GM19395 (cell line): ENCODE measurements around the gene PLCXD3.
A peak's percentile ranks its signal among the peaks of the same experiment; 100 is the strongest.
"Not testable (repeated sequence)": the region's sequence is repeated elsewhere in the genome, so short reads cannot be mapped to it uniquely, and the experiment has no call there.

Source experiments
- ATAC-seq: cut with Tn5 transposase; IDR thresholded peaks from one replicate; pipeline ENCODE4 v1.9.1; 2021; ENCODE audit warnings: mild to moderate bottlenecking, moderate library complexity; ENCODE audit not compliant: unreplicated experiment

PLCXD3 gene

DNA sequence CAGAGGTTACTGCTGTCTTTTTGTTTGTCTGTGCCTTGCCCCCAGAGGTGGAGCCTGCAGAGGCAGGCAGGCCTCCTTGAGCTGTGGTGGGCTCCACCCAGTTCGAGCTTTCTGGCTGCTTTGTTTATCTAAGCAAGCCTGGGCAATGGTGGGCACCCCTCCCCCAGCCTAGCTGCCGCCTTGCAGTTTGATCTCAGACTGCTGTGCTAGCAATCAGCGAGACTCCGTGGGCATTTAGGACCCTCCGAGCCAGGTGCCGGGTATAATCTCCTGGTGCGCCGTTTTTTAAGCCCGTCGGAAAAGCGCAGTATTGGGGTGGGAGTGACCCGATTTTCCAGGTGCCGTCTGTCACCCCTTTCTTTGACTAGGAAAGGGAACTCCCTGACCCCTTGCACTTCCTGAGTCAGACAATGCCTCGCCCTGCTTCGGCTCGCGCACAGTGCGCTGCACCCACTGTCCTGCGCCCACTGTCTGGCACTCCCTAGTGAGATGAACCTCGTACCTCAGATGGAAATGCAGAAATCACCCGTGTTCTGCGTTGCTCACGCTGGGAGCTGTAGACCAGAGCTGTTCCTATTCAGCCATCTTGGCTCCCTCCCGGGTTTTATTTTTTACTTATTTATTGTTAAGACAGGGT, 16.8 kb downstream of the PLCXD3 start:
- not testable (repeated sequence) for ATAC-seq

DNA sequence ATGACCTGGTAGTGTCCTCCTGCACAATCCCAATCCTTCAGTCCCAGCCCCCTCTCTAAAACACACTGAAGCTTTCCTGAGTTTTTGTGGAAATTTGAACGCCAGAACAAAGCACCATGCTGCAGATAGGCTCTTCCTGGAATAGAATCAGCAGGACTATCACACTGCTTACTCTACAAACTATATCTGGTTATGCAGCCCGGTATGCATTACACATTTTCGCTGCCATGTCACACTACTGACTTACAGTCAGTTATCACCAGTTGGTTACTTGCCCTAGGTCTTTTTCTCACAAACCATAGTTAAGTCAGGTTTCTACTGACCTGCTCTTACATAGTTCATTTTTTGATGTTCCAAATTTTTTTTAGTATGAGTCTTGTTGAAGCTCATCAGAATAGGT, 24.9 kb downstream of the PLCXD3 start:
- ATAC-seq: no peak

DNA sequence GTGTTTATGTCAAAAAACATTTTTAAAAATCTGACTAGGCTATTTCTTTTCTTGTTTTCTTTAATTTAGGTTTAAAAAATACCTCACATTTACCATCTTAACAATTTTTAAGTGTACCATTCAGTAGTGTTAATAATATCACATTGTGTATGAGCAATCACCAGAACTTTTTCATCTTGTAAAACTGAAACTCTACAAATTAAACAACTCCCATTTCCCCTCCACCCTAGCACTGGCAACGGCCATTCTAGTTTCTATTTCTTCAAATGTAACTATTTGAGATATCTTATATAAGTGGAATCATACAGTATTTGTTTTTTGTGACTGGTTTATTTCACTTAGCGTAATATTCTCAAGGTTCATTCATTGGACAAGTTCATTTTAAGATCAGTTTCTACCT, 27.7 kb downstream of the PLCXD3 start:
- ATAC-seq: peak; percentile 62

DNA sequence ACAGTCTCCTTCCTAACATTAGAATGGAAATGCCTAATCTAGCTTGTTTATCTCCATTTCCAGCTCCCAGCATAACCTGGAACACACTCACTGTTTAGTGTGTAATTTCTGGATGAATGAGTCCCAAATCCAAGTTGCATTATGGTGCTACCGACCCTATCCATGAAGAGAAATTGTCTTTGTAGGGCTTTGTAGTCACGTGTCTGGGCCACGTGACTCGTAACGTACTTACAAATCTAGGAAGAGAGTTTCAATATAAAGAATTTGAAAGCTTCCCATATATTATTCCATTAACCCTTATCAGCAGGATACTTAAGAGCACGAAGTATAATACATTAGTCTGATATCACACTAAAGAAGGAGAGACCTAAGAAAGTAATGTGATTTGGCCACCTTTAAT, 28.2 kb downstream of the PLCXD3 start:
- ATAC-seq: no peak

DNA sequence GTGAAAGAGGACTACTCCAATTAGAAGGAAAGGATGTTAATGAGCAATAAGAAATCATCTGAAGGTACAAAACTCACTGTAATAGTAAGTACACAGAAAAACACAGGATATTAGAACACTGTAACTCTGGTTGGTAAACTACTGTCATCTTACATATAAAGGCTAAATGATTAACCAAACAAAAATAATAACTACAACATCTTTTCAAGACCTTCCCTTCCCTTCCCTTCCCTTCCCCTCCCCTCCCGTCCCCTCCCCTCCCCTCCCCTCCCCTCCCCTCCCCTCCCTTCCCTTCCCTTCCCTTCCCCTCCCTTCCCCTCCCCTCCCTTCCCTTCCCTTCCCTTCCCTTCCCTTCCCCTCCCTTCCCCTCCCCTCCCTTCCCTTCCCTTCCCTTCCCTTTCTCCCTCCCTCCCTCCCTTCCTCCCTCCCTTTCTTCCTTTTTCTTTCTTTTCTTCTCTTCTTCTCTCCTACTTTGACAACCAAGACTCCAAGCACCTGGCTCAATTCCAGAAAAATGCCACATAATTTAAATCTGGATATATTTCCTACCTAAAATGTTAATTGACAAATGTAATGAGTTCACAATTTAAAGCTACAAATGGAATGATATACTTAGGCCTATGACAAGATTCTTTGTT, 38.7 kb downstream of the PLCXD3 start:
- ATAC-seq: not testable (repeated sequence)

DNA sequence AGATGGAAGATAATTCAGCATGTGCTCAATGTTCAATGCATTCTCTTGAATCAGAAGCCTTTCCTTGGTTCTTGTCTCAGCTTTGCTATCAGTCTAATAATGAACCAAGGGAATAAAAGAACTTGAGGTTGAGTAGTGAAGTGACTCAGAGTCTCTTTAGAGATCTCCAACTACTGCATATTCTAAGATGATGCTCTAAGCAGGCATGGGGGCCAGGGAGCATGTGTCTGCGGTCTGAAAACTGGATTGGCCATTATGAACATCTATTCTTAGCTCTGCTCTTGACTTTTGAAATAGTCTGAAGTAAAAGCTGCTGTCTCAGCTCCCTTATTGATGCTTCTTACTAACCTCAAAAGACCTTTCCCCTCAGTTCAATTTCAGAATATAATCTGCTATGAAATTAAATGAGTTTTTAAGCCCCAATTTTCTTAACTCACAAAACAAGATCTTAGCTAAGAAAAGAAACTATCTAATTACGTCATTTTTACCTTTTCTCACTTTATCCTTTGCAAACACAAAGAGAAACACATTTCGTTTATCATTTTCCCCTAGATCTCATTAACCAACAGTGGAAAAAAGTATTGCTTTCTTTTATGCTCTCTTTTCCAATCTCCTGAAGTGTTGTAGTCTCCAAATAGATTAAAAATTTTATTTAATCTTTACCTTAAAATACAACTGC, 44.8 kb downstream of the PLCXD3 start:
- no peak for ATAC-seq

DNA sequence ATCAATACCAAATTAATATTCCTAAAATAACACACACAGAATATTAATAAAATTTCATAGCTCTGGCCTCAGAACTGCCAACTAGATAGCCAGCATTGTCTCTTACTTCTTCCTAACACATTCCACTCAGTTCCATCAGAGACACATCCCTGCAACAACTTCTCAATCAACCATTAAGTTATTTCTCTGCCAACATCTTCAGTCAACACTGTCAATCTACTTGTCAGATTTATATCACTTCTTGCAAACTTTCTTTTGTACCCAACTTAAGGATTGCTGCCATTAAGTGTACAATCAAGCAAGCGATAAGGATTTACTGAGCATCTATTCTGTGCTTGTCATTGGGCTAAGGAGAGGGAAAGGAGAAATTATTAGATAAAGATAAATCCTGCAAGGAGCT, 50.8 kb downstream of the PLCXD3 start:
- ATAC-seq: no peak

DNA sequence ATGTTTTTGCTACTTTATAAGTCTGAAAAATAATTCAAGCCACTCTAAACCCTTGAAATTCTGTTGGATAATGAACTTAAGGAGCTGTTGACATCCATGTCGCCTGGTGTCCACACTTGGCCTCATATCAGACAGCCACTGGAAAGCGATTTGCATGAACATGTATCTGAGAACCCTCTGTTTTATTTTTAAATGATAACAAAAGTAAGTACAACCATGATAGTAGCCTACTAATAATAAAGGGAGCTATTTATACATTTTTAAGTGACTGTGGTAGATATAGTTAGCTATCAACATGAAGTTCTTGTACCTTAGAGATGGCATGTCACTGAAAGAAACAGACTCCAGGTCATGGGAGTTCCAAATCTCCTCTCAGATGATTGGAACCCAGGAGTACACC, 53.3 kb downstream of the PLCXD3 start:
- ATAC-seq: no peak

DNA sequence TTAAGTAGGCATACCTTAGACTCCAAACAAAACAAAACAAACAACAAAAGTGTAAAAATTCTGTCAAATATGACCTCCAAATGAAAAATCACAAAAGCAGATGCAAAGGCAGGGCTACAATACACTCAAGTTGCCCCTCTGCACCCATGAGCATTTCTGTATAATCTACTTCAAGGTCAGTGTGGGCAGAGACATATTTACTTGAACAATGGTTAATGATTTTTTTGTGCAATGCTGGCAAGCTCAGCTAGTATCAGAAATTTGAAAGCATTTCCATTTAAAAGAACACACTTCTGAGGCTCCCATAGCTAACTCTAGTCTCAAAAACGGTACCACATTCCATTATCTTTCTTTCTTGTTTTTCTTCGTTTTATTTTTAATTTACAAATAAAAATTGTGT, 57.9 kb downstream of the PLCXD3 start:
- ATAC-seq: no peak

DNA sequence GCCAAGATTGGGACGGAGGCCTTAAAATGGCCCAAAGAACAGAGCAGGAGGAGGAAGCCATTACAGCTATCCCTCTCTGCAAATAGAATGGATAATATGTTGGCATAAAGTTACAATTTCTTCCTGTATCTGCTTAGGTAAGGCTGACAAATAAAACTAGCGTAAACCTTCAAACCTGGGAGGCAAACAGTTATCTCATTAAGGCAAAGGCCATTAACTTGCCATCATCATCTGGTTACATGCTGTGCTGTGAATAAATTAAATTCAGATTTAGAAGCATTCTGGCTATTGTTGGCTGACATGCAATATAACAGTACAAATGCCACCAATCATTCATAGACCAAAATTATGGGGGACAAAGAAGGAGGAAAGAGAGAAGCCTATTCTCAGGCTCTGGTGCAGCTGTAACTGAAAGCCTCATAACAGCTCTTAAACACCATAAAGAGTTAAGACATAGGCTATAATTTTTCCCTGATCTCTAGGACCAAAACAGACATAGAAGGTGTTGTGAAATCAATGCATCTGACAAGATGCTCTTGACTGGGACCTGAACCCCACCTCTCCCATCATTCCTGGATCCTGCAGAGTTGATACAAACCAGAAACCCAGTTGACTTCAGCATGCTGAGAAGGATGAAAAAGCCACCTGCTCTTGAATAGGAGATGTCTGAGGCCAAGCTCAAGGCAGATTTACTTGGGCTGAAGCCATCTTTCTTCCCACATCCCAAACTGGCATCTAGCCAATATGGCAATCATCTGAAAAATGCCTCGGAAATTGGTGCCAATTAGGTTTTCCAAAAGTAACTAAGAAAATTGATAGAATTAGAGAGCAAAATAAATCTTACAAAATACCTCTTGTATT, 62.5 kb downstream of the PLCXD3 start:
- no peak for ATAC-seq

DNA sequence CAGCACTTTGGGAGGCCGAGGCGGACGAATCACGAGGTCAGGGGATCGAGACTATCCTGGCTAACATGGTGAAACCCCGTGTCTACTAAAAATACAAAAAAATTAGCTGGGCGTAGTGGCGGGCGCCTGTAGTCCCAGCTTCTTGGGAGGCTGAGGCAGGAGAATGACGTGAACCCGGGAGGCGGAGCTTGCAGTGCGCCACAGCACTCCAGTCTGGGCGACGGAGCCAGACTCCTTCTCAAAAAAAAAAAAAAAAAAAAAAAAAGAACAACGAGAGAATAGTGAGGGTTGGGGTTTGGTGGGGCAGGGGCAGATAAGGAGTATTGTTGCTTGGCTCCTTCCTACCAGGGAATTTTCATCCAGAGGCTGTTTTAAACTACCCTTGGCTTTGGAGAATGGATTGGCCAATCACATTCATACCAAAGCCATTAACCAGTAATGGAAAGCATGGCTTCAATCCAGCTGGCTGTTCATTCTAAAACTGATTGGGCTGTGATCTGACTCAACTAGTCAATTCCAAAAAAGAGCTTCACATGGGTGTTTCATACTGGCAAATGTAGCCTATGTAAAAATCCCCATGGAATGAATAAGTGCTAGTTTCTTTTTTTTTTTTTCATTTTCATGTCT, 64.4 kb downstream of the PLCXD3 start:
- ATAC-seq: no peak

DNA sequence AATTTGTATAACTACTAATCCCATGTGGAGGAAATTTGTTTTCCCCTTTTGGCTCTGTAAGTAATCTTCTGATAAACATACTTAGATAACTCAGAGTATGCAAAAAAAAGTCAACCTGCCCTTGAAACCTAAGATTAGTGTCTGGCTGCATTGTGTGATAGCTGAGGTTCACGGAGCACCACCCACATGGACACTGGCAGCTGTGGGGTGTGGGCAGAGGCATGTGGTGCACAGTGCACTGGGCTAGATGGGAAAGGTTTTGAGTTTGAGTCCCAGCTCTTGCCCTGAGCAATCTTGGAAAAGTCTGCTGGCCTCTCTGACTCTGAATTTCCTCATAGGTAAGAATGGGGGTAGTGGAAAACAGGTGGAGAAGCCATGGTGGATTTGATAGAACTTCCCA, 75.1 kb downstream of the PLCXD3 start:
- ATAC-seq: no peak

DNA sequence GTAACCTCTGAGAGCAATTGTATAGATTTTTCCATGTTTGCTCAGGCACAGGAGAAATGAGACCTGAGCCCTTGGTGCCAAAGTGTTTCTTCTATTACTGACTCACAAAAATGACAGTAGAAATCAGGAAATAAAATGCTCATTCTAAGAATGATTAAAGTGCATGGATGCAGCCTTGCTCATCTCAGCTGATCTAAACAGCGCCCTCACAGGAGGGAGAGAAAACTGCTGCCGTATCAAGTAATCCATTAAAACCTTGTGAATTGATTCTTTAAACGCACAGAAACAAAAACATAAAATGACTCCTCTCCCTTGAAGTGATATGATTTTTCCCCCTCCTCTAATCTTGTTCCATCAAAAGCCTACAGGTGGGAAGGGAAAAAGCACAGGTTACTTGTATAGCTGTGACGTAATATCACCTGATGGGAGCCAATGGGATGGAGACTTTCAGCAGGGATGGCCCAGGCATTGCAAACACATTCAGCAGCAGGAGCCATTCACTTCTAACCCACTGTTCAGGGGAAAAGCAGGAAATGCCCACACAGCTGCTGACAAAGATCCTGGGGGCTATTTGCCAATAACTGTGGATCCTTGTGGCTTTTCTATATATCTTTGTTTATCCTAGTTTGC, 76.7 kb downstream of the PLCXD3 start:
- ATAC-seq: no peak

DNA sequence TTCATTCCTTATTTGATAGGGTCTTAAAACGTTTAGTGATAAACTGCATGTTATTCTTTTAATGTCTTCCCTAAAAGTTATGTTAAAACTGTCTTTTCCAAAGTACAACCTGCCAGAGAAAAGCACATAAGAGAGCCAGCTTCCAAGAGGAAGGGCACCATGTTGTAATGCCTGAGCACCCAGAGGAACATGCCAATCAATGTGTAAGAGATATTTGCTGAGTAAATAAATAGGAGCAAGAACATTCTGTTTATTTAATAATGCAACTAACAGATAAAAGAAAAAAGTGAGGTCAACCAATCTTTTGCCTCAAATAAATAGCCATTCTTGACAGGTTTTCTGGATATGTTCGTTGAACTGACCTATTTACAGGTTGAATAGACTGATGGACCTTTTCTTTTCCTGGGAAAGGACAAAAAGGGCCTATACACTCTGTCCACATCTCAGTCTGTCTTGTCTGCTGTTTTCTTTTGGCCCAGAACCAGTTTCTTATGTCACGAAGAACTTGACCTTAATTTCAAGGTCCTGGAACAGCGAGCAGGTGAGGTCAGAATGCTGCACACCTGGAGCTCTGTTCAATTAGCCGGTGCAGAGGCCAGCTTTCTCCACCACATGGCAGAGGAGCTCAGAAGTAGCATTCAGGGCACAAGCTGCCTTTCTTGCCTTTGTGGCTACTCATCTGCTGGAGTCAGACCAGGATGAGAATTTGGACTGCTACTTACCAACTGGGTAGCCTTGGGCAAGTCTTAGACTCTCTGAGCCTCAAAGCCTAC, 77.7 kb downstream of the PLCXD3 start:
- no peak for ATAC-seq

DNA sequence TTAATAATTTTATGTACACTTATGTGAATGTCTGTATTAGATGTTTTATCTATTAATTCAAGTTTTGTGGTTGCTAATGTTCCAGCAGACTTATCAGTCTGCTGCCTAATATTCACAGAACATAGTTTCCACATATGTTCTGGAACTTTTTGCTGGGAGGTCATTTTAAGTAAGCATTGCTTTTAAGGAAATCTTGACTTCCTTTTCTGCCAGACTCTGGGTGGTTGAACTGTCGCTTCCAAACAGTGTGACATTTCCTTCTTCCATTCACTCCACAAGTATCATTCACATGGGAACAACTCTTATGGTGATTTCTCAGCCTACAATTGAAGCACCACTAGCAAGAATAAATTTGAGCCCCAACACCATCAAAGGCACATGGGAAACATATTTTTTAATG, 82.9 kb downstream of the PLCXD3 start:
- ATAC-seq: no peak

DNA sequence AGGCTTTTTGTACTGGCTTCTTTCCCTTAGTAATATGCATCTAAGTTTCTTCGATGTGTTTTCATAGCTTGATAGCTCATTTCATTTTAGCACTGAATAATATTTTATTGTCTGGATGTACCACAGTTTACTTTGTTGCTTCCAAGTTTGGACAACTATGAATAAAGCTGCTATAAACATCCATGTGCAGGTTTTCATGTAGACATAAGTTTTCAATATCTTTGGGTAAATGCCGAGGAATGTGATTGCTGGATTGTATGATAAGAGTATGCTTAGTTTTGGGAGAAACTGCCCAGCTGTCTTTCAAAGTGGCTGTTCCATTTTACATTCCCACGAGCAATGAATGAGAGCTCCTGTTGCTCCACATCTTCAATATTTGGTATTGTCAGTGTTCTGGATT, 84.7 kb downstream of the PLCXD3 start:
- no peak for ATAC-seq

DNA sequence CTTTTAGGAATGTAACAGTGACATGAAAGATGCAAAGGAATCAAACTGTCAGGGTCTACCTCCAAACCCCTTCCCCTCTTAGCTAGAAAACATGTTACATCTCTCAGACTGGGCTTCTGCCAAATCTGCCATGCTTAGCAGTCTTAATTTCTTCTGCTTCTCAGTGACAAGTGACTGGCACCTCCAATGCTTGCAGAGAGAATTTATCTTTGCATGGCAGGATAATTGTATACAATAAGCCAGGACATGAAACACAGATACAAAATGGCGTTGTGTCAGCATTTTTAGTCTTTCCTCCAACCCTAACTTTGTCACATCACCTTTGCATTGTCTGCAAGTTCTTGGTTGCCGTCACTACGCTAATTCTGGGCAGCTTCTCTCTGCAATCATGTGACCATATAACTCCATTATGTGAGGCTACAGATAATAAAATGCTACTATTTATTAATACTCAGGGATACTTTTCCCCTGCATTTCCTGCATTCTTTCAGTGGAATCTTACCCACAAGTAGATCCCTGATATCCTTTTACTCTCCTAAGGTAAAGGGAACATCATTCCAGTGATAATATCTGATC, 89.8 kb downstream of the PLCXD3 start:
- no peak for ATAC-seq

DNA sequence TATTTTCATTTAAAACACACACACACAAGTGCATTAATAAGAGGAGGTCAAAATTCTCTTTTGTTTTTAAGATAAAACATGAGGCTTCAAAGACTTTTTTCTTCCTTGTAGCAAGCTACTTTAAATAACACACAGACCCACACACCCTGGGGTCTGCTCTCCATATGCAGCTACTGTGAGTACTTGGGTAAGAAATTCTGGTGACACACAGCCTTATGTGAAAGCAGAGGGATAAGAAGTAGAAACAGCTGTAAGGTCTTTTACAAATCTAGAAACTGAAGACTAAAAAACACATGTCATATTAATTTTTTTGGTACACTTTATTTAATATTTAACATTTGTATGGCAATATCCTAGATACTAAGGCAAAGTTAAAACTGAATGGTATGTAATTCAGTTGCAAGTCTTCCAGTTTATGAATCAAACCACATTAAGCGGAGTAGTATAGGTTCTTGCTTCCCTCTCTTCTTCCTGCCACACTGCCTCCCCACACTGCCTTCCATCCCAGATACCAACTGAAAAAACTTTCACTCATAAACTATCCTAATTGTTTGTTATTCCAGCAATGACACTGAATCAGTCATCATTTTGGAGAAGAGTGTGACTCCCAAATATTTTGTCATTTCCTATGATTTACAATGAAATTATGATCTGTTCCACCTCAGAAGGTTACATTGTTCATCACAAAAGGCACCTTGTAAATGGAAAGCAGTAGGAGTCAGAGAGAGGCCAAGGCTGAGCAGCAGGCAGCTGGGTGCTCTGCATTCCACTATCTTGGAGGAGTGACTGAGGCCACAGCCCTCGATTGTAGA, 92.0 kb downstream of the PLCXD3 start:
- ATAC-seq: no peak

DNA sequence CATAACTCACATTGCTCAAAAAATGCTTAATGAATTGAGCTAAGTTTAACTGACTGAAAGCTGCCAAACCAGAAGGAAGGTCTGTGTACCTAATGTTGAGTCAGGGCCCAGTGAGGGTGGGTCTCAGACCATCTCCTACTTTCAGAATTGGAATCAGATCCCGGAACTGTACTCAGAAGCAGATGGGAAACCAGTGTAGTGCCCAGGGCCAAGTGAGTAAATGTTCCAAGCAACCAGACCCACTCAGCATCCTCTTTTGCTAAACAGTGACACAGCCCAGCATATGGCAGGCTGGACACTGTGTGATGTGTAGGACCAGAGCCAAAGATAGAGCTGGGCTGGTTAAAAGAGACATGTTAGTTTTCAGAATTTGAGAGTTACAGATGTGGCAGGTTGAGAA, 94.1 kb downstream of the PLCXD3 start:
- ATAC-seq: no peak
